HEK293 (cell line): ENCODE data around the gene VAV3.

ENCODE experiments used
- CTCF ChIA-PET: fragments of 350-600 bp; formaldehyde crosslinking; extraction: SDS; loops from one replicate; lab custom pipeline; 2021; ENCODE audit warnings: antibody characterized with exemption; lab: Yijun Ruan, JAX
- POLR2A ChIA-PET: fragments of 300-600 bp; formaldehyde crosslinking; extraction: SDS; loops from one replicate; lab custom pipeline; 2020; ENCODE audit warnings: antibody characterized with exemption, inconsistent platforms; lab: Yijun Ruan, JAX
- H3K27ac ChIP-seq: fragments of 200-500 bp; sonication (Bioruptor generic); 2 replicates; pipeline ENCODE4 v1.5.1; 2014; ENCODE audit warnings: low read depth, low read length, control low read depth, inconsistent platforms; ENCODE audit errors: extremely low read depth
- H3K36me3 ChIP-seq, 2 experiments: fragments of 200-500 bp in 1 of 2; sonication (Bioruptor generic) in 1 of 2; 1 replicate in 1 of 2; 2 replicates in 1 of 2; pipeline ENCODE4 v1.5.1; 2014 to 2017; ENCODE audit warnings: inconsistent platforms in 2 of 2, low read length in 2 of 2; ENCODE audit not compliant: control insufficient read depth in 2 of 2, insufficient read depth in 1 of 2
- H3K4me1 ChIP-seq: fragments of 200-500 bp; sonication (Bioruptor generic); 2 replicates; pipeline ENCODE4 v1.5.1; 2014; ENCODE audit warnings: mild to moderate bottlenecking, low read length, inconsistent platforms; ENCODE audit not compliant: control insufficient read depth, insufficient read depth
- H3K4me3 ChIP-seq: 2 replicates; pipeline ENCODE4 v1.5.1; 2011; ENCODE audit warnings: low read depth, mild to moderate bottlenecking, control low read depth, low read length, moderate library complexity
- H3K9me3 ChIP-seq: fragments of 200-500 bp; sonication (Bioruptor generic); 2 replicates; pipeline ENCODE4 v1.5.1; 2014; ENCODE audit warnings: low read depth, low read length, inconsistent platforms; ENCODE audit not compliant: control insufficient read depth, insufficient read depth
- GLI2 ChIP-seq: fragments of 450-650 bp; formaldehyde crosslinking; IDR thresholded peaks from 2 replicates; pipeline ENCODE4; 2017; ENCODE audit warnings: missing biosample characterization, missing genetic modification characterization, low read depth, borderline replicate concordance
- PRDM1 ChIP-seq: fragments of 450-650 bp; formaldehyde crosslinking; IDR thresholded peaks from 2 replicates; pipeline ENCODE4; 2016; ENCODE audit warnings: missing biosample characterization, missing genetic modification characterization
- PRDM2 ChIP-seq: fragments of 450-650 bp; formaldehyde crosslinking; IDR thresholded peaks from 2 replicates; pipeline ENCODE4 v1.5.1; 2016; ENCODE audit warnings: missing biosample characterization, missing genetic modification characterization, borderline replicate concordance
- TCF7L2 ChIP-seq: IDR thresholded peaks from 2 replicates; pipeline ENCODE4 v1.6.1; 2011; ENCODE audit warnings: low read depth, mild to moderate bottlenecking, inconsistent platforms, low read length, moderate library complexity, borderline replicate concordance
- TRIM28 ChIP-seq: IDR thresholded peaks from 2 replicates; pipeline ENCODE4 v1.6.1; 2011; ENCODE audit warnings: low read length, control low read depth, borderline replicate concordance
- ZBTB48 ChIP-seq: fragments of 450-650 bp; formaldehyde crosslinking; IDR thresholded peaks from 2 replicates; pipeline ENCODE4 v1.5.1; 2016; ENCODE audit warnings: missing biosample characterization, missing genetic modification characterization
- ZBTB6 ChIP-seq: fragments of 450-650 bp; formaldehyde crosslinking; IDR thresholded peaks from 2 replicates; pipeline ENCODE4 v1.5.1; 2017; ENCODE audit warnings: missing biosample characterization, missing genetic modification characterization
- ZBTB7A ChIP-seq: fragments of 450-650 bp; formaldehyde crosslinking; IDR thresholded peaks from 2 replicates; pipeline ENCODE4 v1.5.1; 2016; ENCODE audit warnings: low read depth, missing biosample characterization, missing genetic modification characterization
- ZBTB8A ChIP-seq: fragments of 450-650 bp; formaldehyde crosslinking; IDR thresholded peaks from 2 replicates; pipeline ENCODE4 v1.5.1; 2016; ENCODE audit warnings: missing biosample characterization, missing genetic modification characterization
- ZNF112 ChIP-seq: fragments of 450-650 bp; formaldehyde crosslinking; IDR thresholded peaks from 2 replicates; pipeline ENCODE4 v1.5.0; 2017; ENCODE audit warnings: missing biosample characterization, missing genetic modification characterization
- ZNF184 ChIP-seq: fragments of 450-650 bp; IDR thresholded peaks from 2 replicates; pipeline ENCODE4 v1.5.1; 2018; ENCODE audit warnings: missing biosample characterization, mild to moderate bottlenecking, missing genetic modification characterization
- ZNF19 ChIP-seq: fragments of 450-650 bp; formaldehyde crosslinking; IDR thresholded peaks from 2 replicates; pipeline ENCODE4; 2016; ENCODE audit warnings: missing biosample characterization, missing genetic modification characterization, low read depth
- ZNF24 ChIP-seq: fragments of 450-650 bp; formaldehyde crosslinking; IDR thresholded peaks from 2 replicates; pipeline ENCODE4 v1.5.1; 2016; ENCODE audit warnings: missing biosample characterization, missing genetic modification characterization
- ZNF311 ChIP-seq: fragments of 450-650 bp; formaldehyde crosslinking; IDR thresholded peaks from 2 replicates; pipeline ENCODE4 v1.5.1; 2017; ENCODE audit warnings: missing biosample characterization, missing genetic modification characterization, borderline replicate concordance
- ZNF354C ChIP-seq: fragments of 450-650 bp; formaldehyde crosslinking; IDR thresholded peaks from 2 replicates; pipeline ENCODE4 v1.5.1; 2016; ENCODE audit warnings: missing biosample characterization, missing genetic modification characterization, low read depth, borderline replicate concordance
- ZNF37A ChIP-seq: fragments of 450-650 bp; IDR thresholded peaks from 2 replicates; pipeline ENCODE4 v1.5.1; 2018; ENCODE audit warnings: missing biosample characterization, missing genetic modification characterization
- ZNF416 ChIP-seq: fragments of 450-650 bp; formaldehyde crosslinking; IDR thresholded peaks from 2 replicates; pipeline ENCODE4 v1.5.1; 2016; ENCODE audit warnings: missing biosample characterization, missing genetic modification characterization
- ZNF488 ChIP-seq: fragments of 450-650 bp; formaldehyde crosslinking; IDR thresholded peaks from 2 replicates; pipeline ENCODE4 v1.5.1; 2016; ENCODE audit warnings: missing biosample characterization, missing genetic modification characterization
- ZNF624 ChIP-seq: fragments of 450-650 bp; formaldehyde crosslinking; IDR thresholded peaks from 2 replicates; pipeline ENCODE4 v1.5.1; 2017; ENCODE audit warnings: missing biosample characterization, missing genetic modification characterization
- ZNF664 ChIP-seq: fragments of 450-650 bp; formaldehyde crosslinking; IDR thresholded peaks from 2 replicates; pipeline ENCODE4 v1.5.1; 2016; ENCODE audit warnings: missing biosample characterization, missing genetic modification characterization
- ZNF704 ChIP-seq: fragments of 450-650 bp; formaldehyde crosslinking; IDR thresholded peaks from 2 replicates; pipeline ENCODE4 v1.5.1; 2016; ENCODE audit warnings: missing biosample characterization, missing genetic modification characterization
- ZSCAN30 ChIP-seq: fragments of 450-650 bp; IDR thresholded peaks from 2 replicates; pipeline ENCODE4 v1.5.1; 2018; ENCODE audit warnings: missing biosample characterization, mild to moderate bottlenecking, missing genetic modification characterization, moderate library complexity

Gene VAV3

GRCh38 chr1:107707111-107707510, 257.9 kb downstream of the VAV3 start:
- no peak overlapping the region for H3K27ac ChIP-seq
- no peaks in the 10 kb centered on the region for H3K4me1 ChIP-seq
- no peaks in the 10 kb centered on the region for H3K36me3 ChIP-seq
- TF ChIP-seq ZBTB6 (tag by site-specific recombination) (no peak), PRDM2 (tag by site-specific recombination) (no peak), GLI2 (tag by site-specific recombination) (no peak), ZNF184 (tag by site-specific recombination) (no peak), ZBTB7A (no peak), ZNF19 (no peak), ZNF311 (no peak), ZNF704 (no peak), ZBTB8A (tag by site-specific recombination) (no peak), ZNF354C (no peak), PRDM1 (no peak), ZNF664 (tag by site-specific recombination) (no peak), ZNF37A (tag by site-specific recombination) (no peak), ZNF416 (tag by site-specific recombination) (no peak), ZNF112 (tag by site-specific recombination) (no peak)
- no peaks in the 10 kb centered on the region for H3K9me3 ChIP-seq
- H3K4me3 ChIP-seq: no peak overlapping the region
- ChIA-PET POLR2A (no interaction called here), CTCF (no interaction called here)

GRCh38 chr1:107706182-107706581, 258.8 kb downstream of the VAV3 start:
- CTCF ChIA-PET: no interaction called here
- H3K36me3 ChIP-seq: no peaks in the 10 kb centered on the region
- no peaks in the 10 kb centered on the region for H3K9me3 ChIP-seq
- no peak overlapping the region for H3K4me3 ChIP-seq
- no peak for TF ChIP-seq ZSCAN30 (tag by site-specific recombination)
- H3K4me1 ChIP-seq: no peaks in the 10 kb centered on the region
- POLR2A ChIA-PET: no interaction called here
- no peak overlapping the region for H3K27ac ChIP-seq

GRCh38 chr1:107704911-107705310, 260.1 kb downstream of the VAV3 start:
- H3K36me3 ChIP-seq: no peaks in the 10 kb centered on the region
- no peaks in the 10 kb centered on the region for H3K4me1 ChIP-seq
- H3K4me3 ChIP-seq: no peak overlapping the region
- H3K9me3 ChIP-seq: no peaks in the 10 kb centered on the region
- ChIA-PET CTCF (no interaction called here), POLR2A (no interaction called here)
- H3K27ac ChIP-seq: no peak overlapping the region
- no peak for TF ChIP-seq TRIM28
- TF ChIP-seq ZNF24 (tag by site-specific recombination): no peak
- TF ChIP-seq ZBTB48 (tag by site-specific recombination): no peak
- no peak for TF ChIP-seq TCF7L2
- TF ChIP-seq ZNF624 (tag by site-specific recombination): no peak
- TF ChIP-seq ZNF488 (tag by site-specific recombination): no peak
